MM.1S (cell line): ENCODE data around the gene FAF1.

ENCODE experiments used
- DNase-seq: peaks from one replicate; pipeline ENCODE4 v3.0.0-alpha.2; 2015
- H2AFZ ChIP-seq: fragments of 300-600 bp; sonication (generic); 2 replicates; pipeline ENCODE4 v1.6.0; 2016; ENCODE audit warnings: antibody characterized with exemption, low read length
- H3F3A ChIP-seq: fragments of 300-600 bp; sonication (generic); 2 replicates; pipeline ENCODE4 v1.6.1; 2016; ENCODE audit warnings: mild to moderate bottlenecking, antibody characterized with exemption, low read length, moderate library complexity, mixed read lengths; ENCODE audit not compliant: insufficient read depth
- H3K27ac ChIP-seq: fragments of 300-600 bp; sonication (generic); 2 replicates; pipeline ENCODE4 v1.5.1; 2016; ENCODE audit warnings: mild to moderate bottlenecking, low read length
- H3K27me3 ChIP-seq: fragments of 300-600 bp; sonication (generic); replicated peaks from 2 replicates; pipeline ENCODE4 v1.6.0; 2016; ENCODE audit warnings: low read length; ENCODE audit not compliant: insufficient read depth
- H3K36me3 ChIP-seq: fragments of 300-600 bp; sonication (generic); replicated peaks from 2 replicates; pipeline ENCODE4 v1.6.1; 2016; ENCODE audit warnings: mild to moderate bottlenecking, low read length, mixed read lengths; ENCODE audit not compliant: insufficient read depth
- H3K4me1 ChIP-seq: fragments of 300-600 bp; sonication (generic); 2 replicates; pipeline ENCODE4 v1.6.1; 2016; ENCODE audit warnings: low read length, mixed read lengths
- H3K4me2 ChIP-seq: fragments of 300-600 bp; sonication (generic); 2 replicates; pipeline ENCODE4 v1.6.0; 2016; ENCODE audit warnings: low read depth, low read length
- H3K4me3 ChIP-seq: fragments of 300-600 bp; sonication (generic); 2 replicates; pipeline ENCODE4 v1.5.1; 2016; ENCODE audit warnings: low read length, mixed read lengths
- H3K79me2 ChIP-seq: fragments of 300-600 bp; sonication (generic); 2 replicates; pipeline ENCODE4 v1.6.1; 2016; ENCODE audit warnings: mixed run types, low read length, mixed read lengths
- H3K9ac ChIP-seq: fragments of 300-600 bp; sonication (generic); 2 replicates; pipeline ENCODE4 v1.6.1; 2016; ENCODE audit warnings: low read length, mixed read lengths
- H3K9me2 ChIP-seq: fragments of 300-600 bp; sonication (generic); replicated peaks from 2 replicates; pipeline ENCODE4 v1.6.1; 2016; ENCODE audit warnings: mild to moderate bottlenecking, low read length, mixed read lengths; ENCODE audit not compliant: insufficient read depth
- H3K9me3 ChIP-seq: fragments of 300-600 bp; sonication (generic); replicated peaks from 2 replicates; pipeline ENCODE4 v1.6.1; 2016; ENCODE audit warnings: mild to moderate bottlenecking, low read length, mixed read lengths; ENCODE audit not compliant: insufficient read depth
- H4K20me1 ChIP-seq: fragments of 300-600 bp; sonication (generic); 2 replicates; pipeline ENCODE4 v1.6.1; 2016; ENCODE audit warnings: mild to moderate bottlenecking, low read length, moderate library complexity, mixed read lengths; ENCODE audit not compliant: insufficient read depth
- CTCF ChIP-seq: fragments of 300-600 bp; sonication (generic); IDR thresholded peaks from 2 replicates; pipeline ENCODE4 v1.5.1; 2016; ENCODE audit warnings: antibody characterized with exemption, low read length, mixed read lengths
- EZH2 ChIP-seq: fragments of 300-600 bp; sonication (generic); optimal IDR thresholded peaks from 2 replicates; pipeline ENCODE3; 2017; ENCODE audit warnings: low read depth, mild to moderate bottlenecking, antibody characterized with exemption, low read length, mixed read lengths
- EZH2phosphoT487 ChIP-seq: fragments of 300-600 bp; sonication (generic); IDR thresholded peaks from 2 replicates; pipeline ENCODE4 v1.6.1; 2018; ENCODE audit warnings: antibody characterized with exemption, low read length

Gene FAF1

GRCh38 chr1:50430010-50430405, 530.1 kb downstream of the FAF1 start:
- Histone ChIP-seq H3K9ac (no peak overlapping the region), H3K27ac (no peak overlapping the region), H3K4me1 (no peaks in the 10 kb centered on the region), H3K9me2 (no peaks in the 10 kb centered on the region), H4K20me1 (no peaks in the 10 kb centered on the region), H3K9me3 (no peaks in the 10 kb centered on the region), H3K4me3 (no peak overlapping the region), H3K27me3 (no peaks in the 10 kb centered on the region; the same call in 1 of the 2 replicates), H3K79me2 (no peaks in the 10 kb centered on the region), H3K36me3 (no peaks in the 10 kb centered on the region), H3F3A (no peaks in the 10 kb centered on the region), H3K4me2 (no peak overlapping the region), H2AFZ (no peak overlapping the region)
- TF ChIP-seq CTCF (no peak), EZH2phosphoT487 (no peak), EZH2 (no peak)
- no peak for DNase-seq

- H3K9me2 ChIP-seq, result no peaks in the 10 kb centered on the region
- no peaks in the 10 kb centered on the region for H3K4me1 ChIP-seq
- H3F3A ChIP-seq, result no peaks in the 10 kb centered on the region
- no peaks in the 10 kb centered on the region for H3K79me2 ChIP-seq
- no peak overlapping the region for H3K9ac ChIP-seq
- H3K4me2 ChIP-seq, result no peak overlapping the region
- DNase-seq, result no peak
- no peaks in the 10 kb centered on the region for H3K36me3 ChIP-seq
- TF ChIP-seq EZH2phosphoT487 (no peak), EZH2 (no peak), CTCF (no peak)
- H3K4me3 ChIP-seq, result no peak overlapping the region
- no peak overlapping the region for H3K27ac ChIP-seq
- H3K27me3 ChIP-seq, result no peaks in the 10 kb centered on the region; the same call in 1 of the 2 replicates
- H2AFZ ChIP-seq, result no peak overlapping the region
- no peaks in the 10 kb centered on the region for H3K9me3 ChIP-seq
- no peaks in the 10 kb centered on the region for H4K20me1 ChIP-seq
Observed at GRCh38 chr1:50427818-50428779, 532.0 kb downstream of the FAF1 start.

GRCh38 chr1:50427086-50427817, 532.8 kb downstream of the FAF1 start:
- no peaks in the 10 kb centered on the region for H3K4me1 ChIP-seq
- no peak overlapping the region for H3K9ac ChIP-seq
- H2AFZ ChIP-seq, result no peak overlapping the region
- H3K9me2 ChIP-seq, result no peaks in the 10 kb centered on the region
- H3K36me3 ChIP-seq, result no peaks in the 10 kb centered on the region
- no peaks in the 10 kb centered on the region for H3F3A ChIP-seq
- TF ChIP-seq EZH2 (no peak), CTCF (no peak), EZH2phosphoT487 (no peak)
- H4K20me1 ChIP-seq, result no peaks in the 10 kb centered on the region
- no peaks in the 10 kb centered on the region for H3K9me3 ChIP-seq
- no peak overlapping the region for H3K4me3 ChIP-seq
- no peak overlapping the region for H3K27ac ChIP-seq
- H3K4me2 ChIP-seq, result no peak overlapping the region
- no peaks in the 10 kb centered on the region for H3K79me2 ChIP-seq
- H3K27me3 ChIP-seq, result no peaks in the 10 kb centered on the region; the same call in 1 of the 2 replicates
- DNase-seq, result no peak
